HG02763 (cell line): ENCODE data around the gene ANKRD40CL.
"Not testable (repeated sequence)": the region's sequence is repeated elsewhere in the genome, so short reads cannot be mapped to it uniquely, and the experiment has no call there.

Experiments
- ATAC-seq: cut with Tn5 transposase; IDR thresholded peaks from one replicate; pipeline ENCODE4 v1.9.1; 2021; ENCODE audit warnings: mild to moderate bottlenecking, moderate library complexity; ENCODE audit not compliant: unreplicated experiment

ANKRD40CL gene

GRCh38 chr17:50763716-50764475, 3.4 kb downstream of the ANKRD40CL start:
- ATAC-seq = no peak

GRCh38 chr17:50762177-50762576, 5.1 kb downstream of the ANKRD40CL start:
- ATAC-seq = no peak

GRCh38 chr17:50758989-50759544, 8.3 kb downstream of the ANKRD40CL start:
- no peak for ATAC-seq

GRCh38 chr17:50758524-50758923, 8.8 kb downstream of the ANKRD40CL start:
- ATAC-seq = no peak

- ATAC-seq = no peak
Measured at GRCh38 chr17:50754521-50754920, 12.8 kb downstream of the ANKRD40CL start.

GRCh38 chr17:50749245-50749644, 18.1 kb downstream of the ANKRD40CL start:
- ATAC-seq = no peak

GRCh38 chr17:50745631-50746030, 21.7 kb downstream of the ANKRD40CL start:
- no peak for ATAC-seq

GRCh38 chr17:50739098-50739497, 28.2 kb downstream of the ANKRD40CL start:
- no peak for ATAC-seq

GRCh38 chr17:50737118-50737698, 30.1 kb downstream of the ANKRD40CL start:
- ATAC-seq = no peak

- ATAC-seq = no peak
Measured at GRCh38 chr17:50735287-50735686, 32.0 kb downstream of the ANKRD40CL start.

- no peak for ATAC-seq
Measured at GRCh38 chr17:50731575-50732460, 35.5 kb downstream of the ANKRD40CL start.

- no peak for ATAC-seq
Measured at GRCh38 chr17:50728881-50729765, 38.2 kb downstream of the ANKRD40CL start.

- ATAC-seq = no peak
Measured at GRCh38 chr17:50728112-50728429, 39.2 kb downstream of the ANKRD40CL start.

GRCh38 chr17:50725769-50726655, 41.3 kb downstream of the ANKRD40CL start:
- ATAC-seq = no peak

- not testable (repeated sequence) for ATAC-seq
Measured at GRCh38 chr17:50724622-50725021, 42.7 kb downstream of the ANKRD40CL start.

- no peak for ATAC-seq
Measured at GRCh38 chr17:50722746-50723145, 44.6 kb downstream of the ANKRD40CL start.

GRCh38 chr17:50721194-50722010, 45.9 kb downstream of the ANKRD40CL start:
- no peak for ATAC-seq

GRCh38 chr17:50719924-50720794, 47.2 kb downstream of the ANKRD40CL start:
- no peak for ATAC-seq
